HG02763 (cell line): Measurements from ENCODE around the gene AVPR2.

Experiments
- ATAC-seq: cut with Tn5 transposase; IDR thresholded peaks from one replicate; pipeline ENCODE4 v1.9.1; 2021; ENCODE audit warnings: mild to moderate bottlenecking, moderate library complexity; ENCODE audit not compliant: unreplicated experiment

Gene AVPR2

DNA sequence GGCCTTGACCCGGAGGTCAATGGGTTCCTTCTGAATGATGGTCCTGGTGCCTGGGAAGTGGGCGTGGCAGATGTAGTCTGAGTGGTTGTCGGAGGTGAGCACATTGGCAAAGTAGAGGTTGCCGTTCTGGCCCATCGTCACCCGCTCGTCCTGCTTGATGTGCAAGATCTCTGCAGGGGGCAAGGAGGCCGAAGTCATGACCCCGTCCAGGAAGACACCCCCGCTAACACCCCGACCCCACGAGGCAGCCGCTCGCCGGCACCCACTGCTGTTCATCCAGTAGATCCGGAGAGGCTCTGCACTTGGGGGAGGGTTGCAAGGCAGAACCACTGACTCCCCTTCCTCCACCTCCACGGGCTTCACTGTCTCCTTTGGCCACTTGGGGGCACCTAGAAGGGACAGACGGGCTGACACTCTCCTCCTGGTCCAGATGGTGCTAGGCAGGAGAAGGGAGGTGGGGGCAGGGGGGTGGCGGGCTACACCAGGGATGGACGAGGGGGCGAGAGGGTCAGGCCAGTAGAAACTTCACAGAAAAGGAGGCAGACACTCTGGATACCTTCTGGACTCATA is 33.6 kb upstream of the AVPR2 start:
- no peak for ATAC-seq

- no peak for ATAC-seq
Observed at GRCh38 chrX:153871451-153871850, 33.0 kb upstream of the AVPR2 start.

GRCh38 chrX:153871946-153872878 is 32.3 kb upstream of the AVPR2 start:
- no peak for ATAC-seq

- no peak for ATAC-seq
Observed at GRCh38 chrX:153873282-153874084, 31.0 kb upstream of the AVPR2 start.

DNA sequence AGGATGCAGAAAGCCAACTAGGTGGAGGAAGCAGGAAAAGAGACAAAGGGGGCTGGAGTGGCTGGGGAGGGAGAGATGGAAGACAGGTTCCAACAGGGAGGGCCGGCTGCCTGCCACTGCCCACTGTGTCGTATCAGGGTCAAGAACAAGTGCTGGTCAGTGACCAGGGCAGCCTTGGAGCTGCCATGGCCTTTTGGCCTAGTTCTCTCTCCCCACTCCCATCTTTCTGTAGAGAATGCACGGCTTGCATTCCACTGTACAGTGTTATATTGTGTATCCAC is 30.4 kb upstream of the AVPR2 start:
- ATAC-seq: no peak

- no peak for ATAC-seq
Observed at GRCh38 chrX:153874366-153875125, 29.9 kb upstream of the AVPR2 start.

- no peak for ATAC-seq
Observed at GRCh38 chrX:153875391-153876111, 28.9 kb upstream of the AVPR2 start.

GRCh38 chrX:153876112-153876491 is 28.4 kb upstream of the AVPR2 start:
- ATAC-seq: no peak

GRCh38 chrX:153877571-153878261 is 26.8 kb upstream of the AVPR2 start:
- ATAC-seq: no peak

DNA sequence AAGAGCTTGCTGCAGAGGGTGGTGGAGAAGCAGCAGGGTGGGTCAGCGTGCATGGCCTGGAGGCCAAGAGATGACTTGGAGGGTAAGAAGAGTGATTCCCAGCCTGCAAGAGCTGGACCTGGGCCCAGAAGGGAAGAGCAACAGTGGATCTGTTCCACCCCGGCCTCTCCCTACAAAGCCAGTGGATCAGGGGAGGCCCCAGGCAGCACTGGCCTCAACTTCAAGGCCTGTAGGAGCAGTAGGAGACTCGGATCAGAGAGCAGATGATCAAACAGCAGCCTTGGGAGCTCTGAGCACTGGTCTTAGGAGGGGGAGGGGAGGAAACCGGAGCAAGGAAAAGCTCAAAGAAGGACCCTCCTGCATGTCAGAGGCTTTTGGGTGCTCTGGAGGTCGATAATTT is 26.1 kb upstream of the AVPR2 start:
- no peak for ATAC-seq

DNA sequence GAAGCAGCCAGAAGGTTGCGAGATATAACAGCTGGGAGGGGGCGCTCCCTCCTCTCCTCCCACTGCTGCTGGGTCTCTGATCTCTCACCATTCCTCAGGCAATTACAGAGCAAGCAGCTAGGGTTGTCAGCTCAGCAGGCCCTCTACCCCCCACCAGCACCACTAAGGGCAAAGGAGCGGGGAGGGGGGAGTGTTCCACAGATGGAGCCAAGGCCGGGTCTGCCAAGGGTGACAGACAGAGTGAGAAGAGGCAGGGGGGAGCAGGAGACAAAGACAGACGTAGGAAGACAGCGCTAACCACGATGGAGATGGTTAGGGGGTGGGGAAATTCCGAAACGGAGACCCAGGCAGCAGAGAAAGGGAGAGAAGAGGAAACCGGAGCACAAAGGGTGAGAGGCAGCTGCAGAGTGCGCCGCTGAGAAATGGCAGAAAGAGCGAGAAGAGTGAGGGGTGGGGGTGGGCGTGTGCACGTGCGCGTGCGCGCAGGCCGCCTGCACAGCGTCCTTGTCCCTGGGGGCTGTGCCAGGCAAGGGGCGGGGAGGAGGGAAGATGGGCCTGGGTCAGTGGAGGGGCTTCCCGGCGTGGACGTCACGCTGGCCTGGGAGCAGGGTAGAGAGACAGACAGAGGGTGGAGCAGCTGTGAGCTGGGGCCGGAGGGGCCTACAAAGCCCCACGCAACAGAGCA is 25.4 kb upstream of the AVPR2 start:
- ATAC-seq: no peak

- ATAC-seq: no peak
Observed at GRCh38 chrX:153879741-153880439, 24.6 kb upstream of the AVPR2 start.

GRCh38 chrX:153880440-153880815 is 24.0 kb upstream of the AVPR2 start:
- no peak for ATAC-seq

DNA sequence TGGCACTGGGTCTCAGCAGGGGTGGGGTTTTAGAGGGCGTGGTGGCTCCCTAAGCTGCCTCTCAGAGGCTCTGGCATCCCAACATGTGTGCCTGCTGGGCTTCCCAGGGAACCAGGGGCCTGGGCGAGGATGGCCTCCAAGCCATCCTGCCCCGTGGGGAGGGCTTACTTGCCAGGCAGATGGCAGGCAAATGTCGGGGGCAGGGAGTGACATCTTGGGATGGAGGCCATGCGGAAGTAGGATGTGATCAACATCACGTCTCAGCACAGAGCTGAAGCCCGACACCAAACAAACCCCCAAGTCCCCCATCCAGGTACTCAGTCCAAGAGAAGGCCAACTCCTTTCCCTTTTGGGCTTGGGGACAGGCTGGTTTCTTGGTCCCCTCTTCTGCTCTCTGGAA is 23.2 kb upstream of the AVPR2 start:
- ATAC-seq: no peak

DNA sequence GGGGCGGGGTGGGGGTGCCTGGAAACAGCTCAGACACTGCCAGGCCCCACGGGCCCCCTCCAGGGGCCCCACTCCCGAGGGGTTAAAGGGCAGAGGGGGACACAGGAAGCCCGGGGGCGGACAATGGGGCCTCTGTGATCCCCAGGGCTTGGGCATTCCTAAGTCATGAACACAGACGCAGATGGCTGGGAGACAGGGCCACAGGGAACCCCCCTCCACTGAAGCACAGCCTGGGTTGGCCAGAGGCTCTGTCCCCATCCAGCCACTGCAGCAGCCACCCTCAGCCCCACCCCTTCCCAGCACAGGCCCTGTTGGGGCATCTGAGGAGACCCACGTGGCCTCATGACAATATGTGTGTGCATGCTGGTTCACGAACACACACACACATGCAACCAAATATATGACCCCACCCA is 22.4 kb upstream of the AVPR2 start:
- no peak for ATAC-seq

- ATAC-seq: no peak
Observed at GRCh38 chrX:153882557-153882956, 21.9 kb upstream of the AVPR2 start.

DNA sequence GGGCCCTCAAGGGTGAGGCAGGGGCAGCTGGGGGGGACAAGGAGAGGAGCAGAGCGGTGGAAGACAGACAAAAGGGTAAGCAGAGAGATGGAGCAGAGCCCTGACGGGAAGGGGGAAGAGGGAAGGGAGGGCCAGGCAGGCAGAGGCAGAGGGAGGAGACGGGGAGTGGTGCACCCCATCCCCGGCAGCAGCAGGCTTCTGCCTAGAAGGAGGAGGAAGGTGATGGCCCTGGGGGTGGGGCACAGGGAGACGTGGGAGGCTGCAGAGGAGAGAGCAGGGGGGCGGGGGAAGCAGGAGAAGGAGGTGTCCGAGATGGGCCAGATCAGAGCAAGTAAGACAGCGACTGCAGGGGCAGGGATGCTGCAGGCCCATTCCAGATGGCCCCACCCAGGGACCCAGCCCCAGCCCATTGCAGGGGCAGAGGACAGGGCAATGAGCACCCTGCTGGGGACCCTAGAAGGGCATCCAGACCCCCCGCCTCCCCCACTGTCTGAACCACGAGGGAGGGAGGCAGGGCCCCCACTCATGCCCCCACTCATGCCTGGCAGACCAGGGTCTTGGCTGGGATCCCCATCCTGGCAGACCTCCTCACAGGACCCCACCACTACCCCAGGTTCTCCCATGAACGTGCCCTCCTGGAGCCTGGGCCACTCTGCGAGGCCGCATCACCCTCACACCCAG is 21.2 kb upstream of the AVPR2 start:
- ATAC-seq: no peak

- ATAC-seq: no peak
Observed at GRCh38 chrX:153884136-153884535, 20.3 kb upstream of the AVPR2 start.
